HepG2 (cell line): ENCODE measurements around the gene IER2. TPM values are rescaled to one million over a fixed set of nuclear protein-coding genes. Genes with fewer than 3 reads are reported as not detected.

Experiments
- AGO2 ChIP-seq: fragments of 200-400 bp; formaldehyde crosslinking; optimal IDR thresholded peaks from 2 replicates; pipeline ENCODE3; 2017; ENCODE audit warnings: mild to moderate bottlenecking, low read depth, low read length, moderate library complexity
- CC2D1A ChIP-seq: sonication (generic); formaldehyde crosslinking; IDR thresholded peaks from 2 replicates; pipeline ENCODE4 v1.8.1; 2023; ENCODE audit warnings: mild to moderate bottlenecking, missing genetic modification reagents
- ELF3 ChIP-seq: IDR thresholded peaks from 2 replicates; pipeline ENCODE4 v1.6.1; 2016; ENCODE audit warnings: missing genetic modification reagents, missing compliant biosample characterization
- HMG20B ChIP-seq: conservative IDR thresholded peaks from 2 replicates; pipeline ENCODE4 v1.6.1; 2016; ENCODE audit warnings: missing genetic modification reagents, missing compliant biosample characterization
- HOXA7 ChIP-seq: sonication (generic); formaldehyde crosslinking; IDR thresholded peaks from 2 replicates; pipeline ENCODE4 v1.8.1; 2022; ENCODE audit warnings: mild to moderate bottlenecking, missing genetic modification reagents, moderate library complexity
- MAFK ChIP-seq, 2 experiments: IDR thresholded peaks in 1 of 2; conservative IDR thresholded peaks in 1 of 2; 2 replicates each; pipeline ENCODE4 v1.6.1; 2011; ENCODE audit warnings: improper control_type of control experiment in 2 of 2, low read length in 2 of 2
- MATR3 ChIP-seq: sonication (generic); formaldehyde crosslinking; IDR thresholded peaks from 2 replicates; pipeline ENCODE4 v1.4.0; 2020; ENCODE audit warnings: missing genetic modification reagents
- NR2F1 ChIP-seq, 2 experiments: fragments of 450-650 bp in 1 of 2; formaldehyde crosslinking in 1 of 2; IDR thresholded peaks; 2 replicates each; pipeline versions ENCODE4 v1.5.0 to v1.6.1; 2016 to 2020; ENCODE audit warnings: mild to moderate bottlenecking in 1 of 2, missing compliant biosample characterization in 1 of 2, missing genetic modification reagents in 1 of 2, moderate library complexity in 1 of 2
- NR2F2 ChIP-seq: IDR thresholded peaks from 2 replicates; pipeline ENCODE4 v1.6.1; 2012; ENCODE audit warnings: low read depth, inconsistent platforms, borderline replicate concordance
- TBX2 ChIP-seq: sonication (generic); formaldehyde crosslinking; IDR thresholded peaks from 2 replicates; pipeline ENCODE4 v1.5.0; 2020; ENCODE audit warnings: missing genetic modification reagents, mild to moderate bottlenecking, borderline replicate concordance
- TOE1 ChIP-seq: sonication (generic); formaldehyde crosslinking; IDR thresholded peaks from 2 replicates; pipeline ENCODE4 v1.4.0; 2020; ENCODE audit warnings: mild to moderate bottlenecking, missing genetic modification reagents
- WIZ ChIP-seq: sonication (generic); formaldehyde crosslinking; IDR thresholded peaks from 2 replicates; pipeline ENCODE4 v1.5.1; 2020; ENCODE audit warnings: mild to moderate bottlenecking, missing genetic modification reagents
- YEATS4 ChIP-seq: sonication (generic); formaldehyde crosslinking; IDR thresholded peaks from 2 replicates; pipeline ENCODE4 v1.4.0; 2020; ENCODE audit warnings: missing genetic modification reagents, borderline replicate concordance
- ZFP37 ChIP-seq: sonication (generic); formaldehyde crosslinking; IDR thresholded peaks from 2 replicates; pipeline ENCODE4 v1.4.0; 2020; ENCODE audit warnings: missing genetic modification reagents, borderline replicate concordance
- ZKSCAN1 ChIP-seq: fragments of 150-350 bp; IDR thresholded peaks from 2 replicates; pipeline ENCODE4 v1.6.1; 2014; ENCODE audit warnings: low read length
- ZNF3 ChIP-seq: IDR thresholded peaks from 2 replicates; pipeline ENCODE4 v1.7.0; 2017; ENCODE audit warnings: inconsistent platforms
- ZNF337 ChIP-seq: sonication (generic); formaldehyde crosslinking; IDR thresholded peaks from 2 replicates; pipeline ENCODE4 v1.5.1; 2020; ENCODE audit warnings: missing genetic modification reagents, low read depth, mild to moderate bottlenecking, borderline replicate concordance
- ZNF431 ChIP-seq: sonication (generic); formaldehyde crosslinking; IDR thresholded peaks from 2 replicates; pipeline ENCODE4 v1.9.0; 2022; ENCODE audit warnings: missing genetic modification reagents, low read depth, mild to moderate bottlenecking, borderline replicate concordance
- ZNF546 ChIP-seq: sonication (generic); formaldehyde crosslinking; conservative IDR thresholded peaks from 2 replicates; pipeline ENCODE4 v1.8.1; 2023; ENCODE audit warnings: mild to moderate bottlenecking, missing genetic modification reagents
- ZNF746 ChIP-seq: sonication (generic); formaldehyde crosslinking; IDR thresholded peaks from 2 replicates; pipeline ENCODE4 v1.8.0; 2022; ENCODE audit warnings: mild to moderate bottlenecking, missing genetic modification reagents
- ZNF768 ChIP-seq: sonication (generic); formaldehyde crosslinking; IDR thresholded peaks from 2 replicates; pipeline ENCODE4 v1.4.0; 2020; ENCODE audit warnings: missing genetic modification reagents
- polyA plus RNA-seq, 8 experiments: library from polyadenylated mRNA; depleted of rRNA in 3 of 8; stranded (reverse) in 7 of 8; unstranded in 1 of 8; fragments of >200 nt; fragmentation: Illumina TruSeq in 4 of 8; extraction: Trizol in 4 of 8; gene quantifications; 2 replicates each; pipeline versions ENCODE4 v1.2.1 to v1.2.3, GENCODE V29; 2011 to 2016; ENCODE audit warnings: low read depth in 4 of 8, missing spikeins in 1 of 8, mixed read lengths in 1 of 8; ENCODE audit not compliant: insufficient read depth in 1 of 8
- total RNA-seq, 5 experiments: library from RNA; depleted of rRNA; stranded (reverse); fragments of >200 nt; fragmentation: Illumina TruSeq; extraction: Trizol; gene quantifications; 2 replicates each; pipeline ENCODE4 v1.2.3, GENCODE V29; 2016; ENCODE audit warnings: low read depth in 1 of 5
- TF ChIP-seq, protein P1 (sequence below): sonication (generic); formaldehyde crosslinking; IDR thresholded peaks from 2 replicates; pipeline ENCODE4 v1.8.1; 2023; ENCODE audit warnings: mild to moderate bottlenecking, moderate library complexity, missing genetic modification reagents
- TF ChIP-seq, protein P2 (sequence below): IDR thresholded peaks from 2 replicates; pipeline ENCODE4 v1.6.1; 2016; ENCODE audit warnings: low read depth
- TF ChIP-seq, protein P3 (sequence below): IDR thresholded peaks from 2 replicates; pipeline ENCODE4 v1.6.1; 2016; ENCODE audit warnings: low read depth, borderline replicate concordance
- TF ChIP-seq, protein P4 (sequence below): sonication (generic); formaldehyde crosslinking; IDR thresholded peaks from 2 replicates; pipeline ENCODE4 v1.8.1; 2023; ENCODE audit warnings: missing genetic modification reagents, mild to moderate bottlenecking, borderline replicate concordance
- TF ChIP-seq, protein P5 (sequence below): sonication (generic); formaldehyde crosslinking; IDR thresholded peaks from 2 replicates; pipeline ENCODE4 v1.4.0; 2020; ENCODE audit warnings: mild to moderate bottlenecking, missing genetic modification reagents

Gene IER2
- total and polyA plus RNA-seq, 2 of the 13 experiments (the other 11 are each of a cell fraction or from before 2014, with no cell fraction given), result 10.1 to 14.3 TPM

DNA sequence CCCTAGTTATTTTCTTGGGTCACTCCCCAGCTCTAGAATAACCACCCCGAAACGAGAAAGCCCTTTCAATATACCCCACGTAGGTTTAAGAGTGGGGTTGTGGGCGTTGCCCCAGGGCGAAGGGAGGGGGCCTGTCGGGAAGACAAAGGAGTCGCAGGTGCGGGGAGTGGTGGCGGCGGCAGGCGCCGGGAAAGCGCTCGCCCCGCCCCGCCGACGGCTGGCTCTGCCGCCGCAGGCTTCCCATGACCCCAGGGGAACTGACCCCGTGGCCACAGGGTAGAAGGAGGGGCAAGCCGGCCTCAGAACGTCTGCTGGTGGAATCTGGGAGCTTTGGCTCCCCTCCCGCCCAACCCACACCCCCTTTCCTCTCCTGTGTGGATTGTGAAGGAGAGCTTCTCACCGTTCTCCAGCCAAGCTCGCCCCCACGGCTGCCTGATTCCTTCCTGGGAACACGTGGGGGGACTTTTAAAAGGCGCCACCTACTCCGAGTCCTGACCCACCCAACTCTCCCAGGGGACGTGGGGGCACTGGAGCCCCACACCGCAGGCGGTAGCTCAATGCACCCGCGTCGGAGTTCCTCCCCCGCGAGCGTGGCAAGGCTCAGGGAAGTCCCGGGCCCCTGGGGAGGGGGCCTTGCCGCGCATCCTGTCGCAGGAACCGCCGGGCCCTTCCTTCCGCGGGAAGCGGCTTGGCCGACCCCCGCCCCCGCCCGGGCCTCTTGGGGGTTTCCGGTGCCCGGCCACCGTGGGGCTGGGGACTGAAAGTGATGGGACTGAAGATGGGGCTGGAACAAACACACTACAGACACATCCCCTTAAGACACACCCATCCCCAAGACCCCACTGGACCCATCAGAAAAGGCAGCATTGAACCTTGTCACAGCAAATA lies 5.5 kb downstream of the IER2 start (continued):
- TF ChIP-seq ZNF337 (no peak), AGO2 (peak; percentile 76), ZNF746 (CRISPR knock-in tag) (no peak; the same call in 1 of the 2 replicates), ZFP37 (CRISPR knock-in tag) (no peak), NR2F1 (CRISPR knock-in tag; IDR thresholded peaks at IDR 0.05) (peak; percentile 39 to 56; a peak in 3 of 4 replicates), YEATS4 (CRISPR knock-in tag) (no peak; the same call in 1 of the 2 replicates), ZNF546 (CRISPR knock-in tag) (no peak), TBX2 (CRISPR knock-in tag) (peak; percentile 74), MATR3 (CRISPR knock-in tag) (no peak), ZNF768 (CRISPR knock-in tag) (no peak), ZKSCAN1 (no peak), HOXA7 (no peak), ELF3 (CRISPR knock-in tag) (no peak), NR2F2 (peak; percentile 22; the same call in 1 of the 2 replicates), CC2D1A (CRISPR knock-in tag) (no peak), HMG20B (CRISPR knock-in tag) (no peak), ZNF3 (CRISPR knock-in tag) (no peak), MAFK (conservative IDR thresholded peaks at IDR 0.05 in 1 of 2, IDR thresholded peaks at IDR 0.05 in 1 of 2; ENCODE audit: low read length in 2 of 2) (no peak), TOE1 (CRISPR knock-in tag) (no peak), ZNF431 (CRISPR knock-in tag) (no peak), WIZ (CRISPR knock-in tag) (no peak)
- TF ChIP-seq, protein P1, sequence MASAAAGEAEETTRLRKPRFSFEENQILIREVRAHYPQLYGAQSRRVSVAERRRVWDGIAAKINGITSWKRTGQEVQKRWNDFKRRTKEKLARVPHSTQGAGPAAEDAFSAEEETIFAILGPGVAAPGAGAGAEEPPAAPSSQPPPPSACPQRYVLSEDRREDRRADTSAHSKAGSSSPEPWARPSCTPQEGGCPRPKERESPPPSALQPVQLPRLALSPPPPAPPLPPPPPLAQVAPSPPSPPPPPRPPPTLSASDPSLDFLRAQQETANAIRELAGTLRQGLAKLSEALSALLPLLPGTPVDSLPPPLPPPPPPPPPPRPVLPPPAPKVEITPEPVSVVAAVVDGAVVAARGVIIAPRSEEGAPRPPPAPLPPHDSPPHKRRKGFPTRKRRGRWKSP (CRISPR knock-in tag), result no peak; the same call in 1 of the 2 replicates
- TF ChIP-seq, protein P2, sequence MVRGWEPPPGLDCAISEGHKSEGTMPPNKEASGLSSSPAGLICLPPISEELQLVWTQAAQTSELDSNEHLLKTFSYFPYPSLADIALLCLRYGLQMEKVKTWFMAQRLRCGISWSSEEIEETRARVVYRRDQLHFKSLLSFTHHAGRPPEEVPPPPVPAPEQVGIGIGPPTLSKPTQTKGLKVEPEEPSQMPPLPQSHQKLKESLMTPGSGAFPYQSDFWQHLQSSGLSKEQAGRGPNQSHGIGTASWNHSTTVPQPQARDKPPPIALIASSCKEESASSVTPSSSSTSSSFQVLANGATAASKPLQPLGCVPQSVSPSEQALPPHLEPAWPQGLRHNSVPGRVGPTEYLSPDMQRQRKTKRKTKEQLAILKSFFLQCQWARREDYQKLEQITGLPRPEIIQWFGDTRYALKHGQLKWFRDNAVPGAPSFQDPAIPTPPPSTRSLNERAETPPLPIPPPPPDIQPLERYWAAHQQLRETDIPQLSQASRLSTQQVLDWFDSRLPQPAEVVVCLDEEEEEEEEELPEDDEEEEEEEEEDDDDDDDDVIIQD, result no peak
- TF ChIP-seq, protein P3, sequence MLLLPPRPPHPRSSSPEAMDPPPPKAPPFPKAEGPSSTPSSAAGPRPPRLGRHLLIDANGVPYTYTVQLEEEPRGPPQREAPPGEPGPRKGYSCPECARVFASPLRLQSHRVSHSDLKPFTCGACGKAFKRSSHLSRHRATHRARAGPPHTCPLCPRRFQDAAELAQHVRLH (CRISPR knock-in tag), result peak; percentile 62; the same call in 1 of the 2 replicates
- TF ChIP-seq, protein P4, sequence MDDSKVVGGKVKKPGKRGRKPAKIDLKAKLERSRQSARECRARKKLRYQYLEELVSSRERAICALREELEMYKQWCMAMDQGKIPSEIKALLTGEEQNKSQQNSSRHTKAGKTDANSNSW (CRISPR knock-in tag), result no peak
- TF ChIP-seq, protein P5, sequence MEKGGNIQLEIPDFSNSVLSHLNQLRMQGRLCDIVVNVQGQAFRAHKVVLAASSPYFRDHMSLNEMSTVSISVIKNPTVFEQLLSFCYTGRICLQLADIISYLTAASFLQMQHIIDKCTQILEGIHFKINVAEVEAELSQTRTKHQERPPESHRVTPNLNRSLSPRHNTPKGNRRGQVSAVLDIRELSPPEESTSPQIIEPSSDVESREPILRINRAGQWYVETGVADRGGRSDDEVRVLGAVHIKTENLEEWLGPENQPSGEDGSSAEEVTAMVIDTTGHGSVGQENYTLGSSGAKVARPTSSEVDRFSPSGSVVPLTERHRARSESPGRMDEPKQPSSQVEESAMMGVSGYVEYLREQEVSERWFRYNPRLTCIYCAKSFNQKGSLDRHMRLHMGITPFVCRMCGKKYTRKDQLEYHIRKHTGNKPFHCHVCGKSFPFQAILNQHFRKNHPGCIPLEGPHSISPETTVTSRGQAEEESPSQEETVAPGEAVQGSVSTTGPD (CRISPR knock-in tag), result no peak
